A673 (cell line): ENCODE results near the gene PPP1R2.

Experiments used
- CTCF ChIP-seq: fragments of 300-800, 200-600 bp; sonication (generic); conservative IDR thresholded peaks from 2 replicates; pipeline ENCODE4 v1.5.1; 2017; ENCODE audit warnings: low read depth, mild to moderate bottlenecking, antibody characterized with exemption, low read length, moderate library complexity, mixed read lengths
- EZH2 ChIP-seq: fragments of 200-600 bp; sonication (generic); IDR thresholded peaks from 2 replicates; pipeline ENCODE4 v1.6.1; 2017; ENCODE audit warnings: borderline replicate concordance, low read depth, mild to moderate bottlenecking, mixed read lengths, antibody characterized with exemption, low read length; ENCODE audit not compliant: poor library complexity, severe bottlenecking

GRCh38 chr3:195548987-195549386 lies 5.9 kb upstream of the PPP1R2 start:
- TF ChIP-seq CTCF (no peak), EZH2 (no peak)
